Panc1 (cell line): ENCODE measurements around the gene SYCN. TPM values are rescaled to one million over a fixed set of nuclear protein-coding genes. Genes with fewer than 3 reads are reported as not detected.

Experiments
- ATAC-seq: fragments of 200-7000 bp; cut with Tn5 transposase; 2 replicates; pipeline ENCODE4 v1.9.1; 2020; ENCODE audit warnings: mild to moderate bottlenecking, moderate library complexity
- BruUV-seq: library from RNA; stranded (reverse); fragments of 400-500 nt; replicated peaks from 2 replicates; lab custom pipeline; 2021; lab: Mats Ljungman, UMichigan
- CTCF ChIA-PET: fragments of 300-600 bp; sonication (Branson Sonifier 250); formaldehyde crosslinking; loops from one replicate; lab custom pipeline; 2022; ENCODE audit warnings: antibody characterized with exemption; lab: Charles Lee
- POLR2A ChIA-PET: fragments of 300-600 bp; sonication (Branson Sonifier 250); formaldehyde crosslinking; loops from one replicate; lab custom pipeline; 2022; ENCODE audit warnings: antibody characterized with exemption; lab: Charles Lee
- DNase-seq: peaks from one replicate; pipeline ENCODE4 v3.0.0-alpha.2; 2010; ENCODE audit warnings: low read depth, low spot score
- H3K27ac ChIP-seq: 2 replicates; pipeline ENCODE4 v1.5.1; 2011; ENCODE audit warnings: mild to moderate bottlenecking, low read length, inconsistent platforms
- H3K27me3 ChIP-seq: fragments of 200-500 bp; sonication (Bioruptor generic); 2 replicates; pipeline ENCODE4 v1.6.0; 2014; ENCODE audit warnings: low read length, inconsistent platforms; ENCODE audit not compliant: control insufficient read depth, insufficient read depth
- H3K36me3 ChIP-seq: fragments of 200-500 bp; sonication (Bioruptor generic); 2 replicates; pipeline ENCODE4 v1.5.1; 2014; ENCODE audit warnings: inconsistent platforms, mild to moderate bottlenecking, low read length, moderate library complexity; ENCODE audit not compliant: control insufficient read depth, insufficient read depth
- H3K4me1 ChIP-seq: 2 replicates; pipeline ENCODE4 v1.5.1; 2011; ENCODE audit warnings: inconsistent platforms, mild to moderate bottlenecking, low read length, moderate library complexity; ENCODE audit not compliant: control insufficient read depth, insufficient read depth
- H3K4me3 ChIP-seq, 2 experiments: 2 replicates each; pipeline ENCODE4 v1.5.1; 2011 to 2012; ENCODE audit warnings: low read depth in 2 of 2, low read length in 2 of 2, mild to moderate bottlenecking in 2 of 2, inconsistent platforms in 1 of 2, moderate library complexity in 1 of 2
- H3K9me3 ChIP-seq: fragments of 200-500 bp; sonication (Bioruptor generic); 2 replicates; pipeline ENCODE4 v1.5.1; 2014; ENCODE audit warnings: low read depth, mild to moderate bottlenecking, inconsistent platforms, low read length, moderate library complexity; ENCODE audit not compliant: control insufficient read depth, insufficient read depth
- CTCF ChIP-seq: fragments of 450-650 bp; IDR thresholded peaks from 2 replicates; pipeline ENCODE4 v1.5.1; 2017; ENCODE audit warnings: mild to moderate bottlenecking
- POLR2AphosphoS5 ChIP-seq: IDR thresholded peaks from 2 replicates; pipeline ENCODE4 v1.6.1; 2012; ENCODE audit warnings: mild to moderate bottlenecking, low read depth, low read length, moderate library complexity
- REST ChIP-seq, 2 experiments: IDR thresholded peaks; 2 replicates each; pipeline ENCODE4 v1.6.1; 2011 to 2012; ENCODE audit warnings: low read depth in 2 of 2, control low read depth in 1 of 2, low read length in 1 of 2, mild to moderate bottlenecking in 1 of 2, moderate library complexity in 1 of 2; ENCODE audit not compliant: insufficient read depth in 1 of 2
- SIN3A ChIP-seq: IDR thresholded peaks from 2 replicates; pipeline ENCODE4 v1.6.1; 2012; ENCODE audit warnings: low read depth, mild to moderate bottlenecking, low read length, moderate library complexity, borderline replicate concordance; ENCODE audit not compliant: insufficient read depth
- in situ Hi-C: cut with HindIII; loops from 2 replicates; pipeline ENCODE4 v1.10.0; 2016; ENCODE audit warnings: low sequenced_read_pairs, low pct_unique_long_range_greater_than_20kb
- intact Hi-C: fragments of 100-400 bp; cut with micrococcal nuclease; formaldehyde crosslinking; loops from one replicate; pipeline ENCODE4 v1.10.0; 2022; ENCODE audit not compliant: unreplicated experiment
- total RNA-seq: library from RNA; stranded (reverse); gene quantifications from one replicate; pipeline ENCODE4 v1.2.1, GENCODE V29; 2021; ENCODE audit not compliant: unreplicated experiment

The SYCN gene
- total RNA-seq, 1 experiment from 2014 or later, result 0.33 TPM

- Histone ChIP-seq H3K27me3 (no peaks in the 10 kb centered on the region), H3K27ac (no peak overlapping the region), H3K4me1 (no peaks in the 10 kb centered on the region), H3K9me3 (peaks cover 4% of the 10 kb centered on the region; the same call in 1 of the 2 replicates), H3K36me3 (no peaks in the 10 kb centered on the region), H3K4me3 (no peak overlapping the region)
- POLR2A ChIA-PET, result interaction anchor here (0.7 to 0.8 kb wide), 2 partner anchors 9 to 75 kb away, joined by 3 to 7 read pairs; no protein-coding TSS in a partner anchor
- no TSS peak for BruUV-seq
- in situ Hi-C loops (no loop called here), intact Hi-C loops (loop anchor here (1.0 to 5.0 kb wide), 2 partner anchors 116 to 200 kb away; partner anchors contain the start of gene PLEKHG2)
- no peak for TF ChIP-seq SIN3A
- TF ChIP-seq REST (IDR thresholded peaks at IDR 0.05; ENCODE audit: insufficient read depth in 1 of 2, low read depth in 2 of 2, low read length in 1 of 2), result no peak
- TF ChIP-seq POLR2AphosphoS5, result no peak
- TF ChIP-seq CTCF, result no peak
- CTCF ChIA-PET, result interaction anchor here (0.5 to 5.5 kb wide), 12 partner anchors 8 to 553 kb away, joined by 3 to 78 read pairs (median 4); partner anchors contain the start of gene SYCN
- ATAC-seq (peak; percentile 90), DNase-seq (peak; percentile 75)
Measured at GRCh38 chr19:39212375-39212742, 8.3 kb upstream of the SYCN start.

- POLR2A ChIA-PET, result interaction anchor here (0.6 to 0.8 kb wide), 5 partner anchors 9 to 576 kb away, joined by 3 to 7 read pairs (median 3); no protein-coding TSS in a partner anchor
- no peaks in the 10 kb centered on the region for H3K36me3 ChIP-seq
Measured at GRCh38 chr19:39211731-39212374, 7.8 kb upstream of the SYCN start.

More at GRCh38 chr19:39211731-39212374, 7.8 kb upstream of the SYCN start:
- DNase-seq, result no peak
- no peaks in the 10 kb centered on the region for H3K27me3 ChIP-seq
- BruUV-seq, result no TSS peak
- TF ChIP-seq SIN3A, result no peak
- no peak for TF ChIP-seq POLR2AphosphoS5
- no peak for TF ChIP-seq CTCF
- in situ Hi-C loops, result no loop called here
- intact Hi-C loops, result loop anchor here (1.0 to 5.0 kb wide), 2 partner anchors 116 to 200 kb away; partner anchors contain the start of gene PLEKHG2
- no peak overlapping the region for H3K27ac ChIP-seq
- peak; percentile 54 for ATAC-seq
- H3K4me1 ChIP-seq, result no peaks in the 10 kb centered on the region
- H3K4me3 ChIP-seq, result no peak overlapping the region
- CTCF ChIA-PET, result interaction anchor here (0.5 to 5.5 kb wide), 20 partner anchors 9 to 559 kb away, joined by 3 to 78 read pairs (median 4); no protein-coding TSS in a partner anchor
- H3K9me3 ChIP-seq, result no peaks in the 10 kb centered on the region
